IPS DF 4.7 (cell line): Measurements from ENCODE around the gene GIPC1.
"Not testable (repeated sequence)": the region's sequence is repeated elsewhere in the genome, so short reads cannot be mapped to it uniquely, and the experiment has no call there.

Experiments used
- DNase-seq: peaks from one replicate; pipeline ENCODE4 v3.0.0-alpha.2; 2013; ENCODE audit warnings: low spot score; ENCODE audit errors: extremely low read depth

GIPC1 gene

GRCh38 chr19:14517840-14518505 is 22.0 kb upstream of the GIPC1 start, which contains the start of gene DNAJB1:
Gene DNAJB1, minus strand, starts transcription at chr19:14518397. Its CDS starts 48 bp downstream, at chr19:14518349.
- DNase-seq, result no peak

- DNase-seq, result no peak
Measured at GRCh38 chr19:14517446-14517839, 21.5 kb upstream of the GIPC1 start.

GRCh38 chr19:14516746-14517438 is 21.0 kb upstream of the GIPC1 start:
- DNase-seq, result no peak

GRCh38 chr19:14516048-14516534 is 20.2 kb upstream of the GIPC1 start:
- DNase-seq, result no peak

GRCh38 chr19:14515501-14516047 is 19.6 kb upstream of the GIPC1 start:
- DNase-seq, result no peak

- no peak for DNase-seq
Measured at GRCh38 chr19:14514215-14514863, 18.4 kb upstream of the GIPC1 start.

GRCh38 chr19:14512406-14512961 is 16.6 kb upstream of the GIPC1 start:
- no peak for DNase-seq

GRCh38 chr19:14511229-14511593 is 15.3 kb upstream of the GIPC1 start:
- DNase-seq, result no peak

GRCh38 chr19:14510311-14511228 is 14.6 kb upstream of the GIPC1 start:
- DNase-seq, result no peak

GRCh38 chr19:14507704-14508542 is 12.0 kb upstream of the GIPC1 start:
- no peak for DNase-seq

GRCh38 chr19:14505488-14506239 is 9.7 kb upstream of the GIPC1 start:
- no peak for DNase-seq

- not testable (repeated sequence) for DNase-seq
Measured at GRCh38 chr19:14504575-14504974, 8.6 kb upstream of the GIPC1 start.

- DNase-seq, result no peak
Measured at GRCh38 chr19:14503285-14503684, 7.4 kb upstream of the GIPC1 start.

- DNase-seq, result no peak
Measured at GRCh38 chr19:14502334-14503092, 6.6 kb upstream of the GIPC1 start.

GRCh38 chr19:14497228-14497921 is 1.4 kb upstream of the GIPC1 start:
- no peak for DNase-seq

GRCh38 chr19:14496834-14497227 is 904 bp upstream of the GIPC1 start:
- DNase-seq, result no peak

GRCh38 chr19:14495672-14496028 is 277 bp downstream of the GIPC1 start:
- no peak for DNase-seq
